Measurements from ENCODE around the gene CEBPZ. TPM values are rescaled to one million over a fixed set of nuclear protein-coding genes. Genes with fewer than 3 reads are reported as not detected.

CEBPZ gene
- total and polyA plus RNA-seq, 10 of the 15 experiments (the other 5 are each of a cell fraction or from before 2014, with no cell fraction given) = 29.4 to 89.2 (median 49.5) TPM

GRCh38 chr2:37244755-37245154 lies 13.4 kb upstream of the CEBPZ start:
- H3K27me3 ChIP-seq (replicated peaks in 1 of 2; ENCODE audit: control insufficient read depth in 2 of 2, insufficient read depth in 2 of 2, low read length in 1 of 2) = no peaks in the 10 kb centered on the region
- no peak for ATAC-seq
- ChIA-PET POLR2A (interaction anchor here (0.6 to 1.2 kb wide), 2 partner anchors 13 to 42 kb away, joined by 4 read pairs; partner anchors contain the start of genes CEBPZ and NDUFAF7), SMC1A (ENCODE audit: uncharacterized antibody, unreplicated experiment) (interaction anchor here (1.1 to 1.3 kb wide), 2 partner anchors 22 to 123 kb away, joined by 3 to 4 read pairs; no protein-coding TSS in a partner anchor), CTCF (interaction anchor here (1.3 to 1.8 kb wide), 2 partner anchors 10 to 21 kb away, joined by 3 to 8 read pairs; no protein-coding TSS in a partner anchor), RAD21 (ENCODE audit: unreplicated experiment) (interaction anchor here (0.9 kb wide), 1 partner anchor 10 kb away, joined by 3 read pairs; no protein-coding TSS in a partner anchor)
- TF ChIP-seq YBX1 (IDR thresholded peaks at IDR 0.05) = no peak
- no peak for TF ChIP-seq RELA (IDR thresholded peaks at IDR 0.05; ENCODE audit: borderline replicate concordance, partially characterized antibody)
- TF ChIP-seq BCLAF1 (IDR thresholded peaks at IDR 0.05) = no peak
- no peak for TF ChIP-seq IRF5 (IDR thresholded peaks at IDR 0.05; ENCODE audit: borderline replicate concordance)
- no peak for TF ChIP-seq ZNF274 (IDR thresholded peaks at IDR 0.05; ENCODE audit: insufficient read depth, insufficient read length)
- TF ChIP-seq HDAC6 (IDR thresholded peaks at IDR 0.05; ENCODE audit: unreplicated experiment) = no peak
- no peak for TF ChIP-seq CBFB (IDR thresholded peaks at IDR 0.05; ENCODE audit: low read depth)
- TF ChIP-seq, protein P1, sequence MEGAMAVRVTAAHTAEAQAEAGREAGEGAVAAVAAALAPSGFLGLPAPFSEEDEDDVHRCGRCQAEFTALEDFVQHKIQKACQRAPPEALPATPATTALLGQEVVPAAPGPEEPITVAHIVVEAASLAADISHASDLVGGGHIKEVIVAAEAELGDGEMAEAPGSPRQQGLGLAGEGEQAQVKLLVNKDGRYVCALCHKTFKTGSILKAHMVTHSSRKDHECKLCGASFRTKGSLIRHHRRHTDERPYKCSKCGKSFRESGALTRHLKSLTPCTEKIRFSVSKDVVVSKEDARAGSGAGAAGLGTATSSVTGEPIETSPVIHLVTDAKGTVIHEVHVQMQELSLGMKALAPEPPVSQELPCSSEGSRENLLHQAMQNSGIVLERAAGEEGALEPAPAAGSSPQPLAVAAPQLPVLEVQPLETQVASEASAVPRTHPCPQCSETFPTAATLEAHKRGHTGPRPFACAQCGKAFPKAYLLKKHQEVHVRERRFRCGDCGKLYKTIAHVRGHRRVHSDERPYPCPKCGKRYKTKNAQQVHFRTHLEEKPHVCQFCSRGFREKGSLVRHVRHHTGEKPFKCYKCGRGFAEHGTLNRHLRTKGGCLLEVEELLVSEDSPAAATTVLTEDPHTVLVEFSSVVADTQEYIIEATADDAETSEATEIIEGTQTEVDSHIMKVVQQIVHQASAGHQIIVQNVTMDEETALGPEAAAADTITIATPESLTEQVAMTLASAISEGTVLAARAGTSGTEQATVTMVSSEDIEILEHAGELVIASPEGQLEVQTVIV (IDR thresholded peaks at IDR 0.05; ENCODE audit: borderline replicate concordance, partially characterized antibody) = no peak
- no peak for TF ChIP-seq SMARCA5 (IDR thresholded peaks at IDR 0.05)
- no peak for TF ChIP-seq YY1 (IDR thresholded peaks at IDR 0.05; ENCODE audit: low read depth, low read length)
- no peak for TF ChIP-seq NFYA (IDR thresholded peaks at IDR 0.05; ENCODE audit: borderline replicate concordance, low read depth, low read length)
- H3K9ac ChIP-seq (ENCODE audit: control insufficient read depth, insufficient read depth, low read length) = no peak overlapping the region
- no peak overlapping the region for H2AFZ ChIP-seq (ENCODE audit: control insufficient read depth, low read depth, low read length)
- 97% methylated on average over 3 of the region's 3 CpGs for WGBS (ENCODE audit: insufficient coverage, insufficient replicate concordance, low lambda C conversion rate, missing lambda C conversion rate)
- H4K20me1 ChIP-seq (ENCODE audit: control insufficient read depth, insufficient read depth) = no peaks in the 10 kb centered on the region
- no peak overlapping the region for H3K4me2 ChIP-seq (ENCODE audit: control insufficient read depth, insufficient read depth)
- no peak overlapping the region for H3K4me3 ChIP-seq
- BruUV-seq (replicated peaks) = no TSS peak
- no peak for DNase-seq (ENCODE audit: low read depth, low spot score)
- no peak overlapping the region for H3K27ac ChIP-seq (ENCODE audit: control insufficient read depth, insufficient read depth)
- peaks cover 6% of the 10 kb centered on the region for H3K4me1 ChIP-seq (ENCODE audit: control insufficient read depth, insufficient read depth, low read length)
- intact Hi-C loops (cut with micrococcal nuclease; ENCODE audit: unreplicated experiment) = no loop called here
- peaks cover 2 to 27% of the 10 kb centered on the region in 2 experiments for H3K36me3 ChIP-seq (ENCODE audit: control insufficient read depth in 2 of 2, insufficient read depth in 2 of 2, low read length in 1 of 2)
- H3K79me2 ChIP-seq (ENCODE audit: control insufficient read depth, insufficient read depth, low read length) = no peaks in the 10 kb centered on the region
- no peak for FAIRE-seq
- in situ Hi-C loops (cut with MboI) = no loop called here
- no peaks in the 10 kb centered on the region for H3K9me3 ChIP-seq (replicated peaks; ENCODE audit: control insufficient read depth, insufficient read depth, low read length)
